Psoas muscle (tissue), 8 donors: ENCODE results near the gene RNF7. TPM values are rescaled to one million over a fixed set of nuclear protein-coding genes. Genes with fewer than 3 reads are reported as not detected.

Experiments
- ATAC-seq, 4 donors: fragments of 200-7000 bp; cut with Tn5 transposase; one replicate each; pipeline ENCODE4 v1.9.1; 2020; ENCODE audit warnings: moderate library complexity in 3 of 4, mild to moderate bottlenecking in 2 of 4
- DNase-seq, 2 donors: peaks; one replicate each; pipeline ENCODE4 v3.0.0-alpha.2; 2020
- H3K27ac ChIP-seq: fragments of 200-600 bp; one replicate; pipeline ENCODE4 v1.8.0; 2022
- H3K27me3 ChIP-seq, 3 donors: fragments of 200-600 bp in 1 of 3; one replicate each; pipeline versions ENCODE4 v1.6.1 to v1.8.0; 2013 to 2022; ENCODE audit warnings: low read length in 2 of 3, mild to moderate bottlenecking in 2 of 3, moderate library complexity in 1 of 3; ENCODE audit not compliant: insufficient read depth in 3 of 3
- H3K36me3 ChIP-seq, 2 donors: fragments of 200-600 bp in 1 of 2; one replicate each; pipeline versions ENCODE4 v1.6.1 to v1.8.0; 2013 to 2022; ENCODE audit warnings: low read depth in 1 of 2, mild to moderate bottlenecking in 1 of 2, moderate library complexity in 1 of 2; ENCODE audit not compliant: insufficient read depth in 1 of 2
- H3K4me1 ChIP-seq: fragments of 200-600 bp; one replicate; pipeline ENCODE4 v1.8.0; 2022
- H3K4me3 ChIP-seq: fragments of 200-600 bp; one replicate; pipeline ENCODE4 v1.8.0; 2022; ENCODE audit warnings: mild to moderate bottlenecking
- H3K9me3 ChIP-seq: fragments of 200-600 bp; one replicate; pipeline ENCODE4 v1.8.0; 2022
- WGBS, 3 donors: extraction: QIAGEN DNeasy Blood & Tissue Kit; methylation state at CpG; one replicate each; pipeline versions ENCODE4 v1.1.6 to v1.1.7; 2013; 5-methylcytosine and 5-hydroxymethylcytosine counted together
- intact Hi-C, 2 donors: fragments of 100-400 bp; cut with DNase I; formaldehyde crosslinking; loops; one replicate each; pipeline versions ENCODE4 v1.11.0 to v1.14.2; 2022
- polyA plus RNA-seq, 3 donors: library from polyadenylated mRNA; stranded (reverse); fragments of 200-250 nt; gene quantifications; one replicate each; pipeline ENCODE4 v1.2.3, GENCODE V29; 2013
- total RNA-seq, 4 donors: library from RNA; stranded (reverse); fragmentation: NEBNext Ultra II Directional in 2 of 4; extraction: Animal tissue kit (Norgen Biotek cat#: 25700) in 2 of 4; gene quantifications; one replicate each; pipeline versions ENCODE4 v1.2.1 to v1.2.4, GENCODE V29; 2021 to 2023
- TF ChIP-seq, protein P1 (sequence below): fragments of 200-600 bp; IDR thresholded peaks from one replicate; pipeline ENCODE4 v1.8.0; 2022; ENCODE audit warnings: antibody characterized with exemption
- donor health status: healthy with polysubstance abuse.
- donor health status: DM: no; HTN: no; CAD: no; lungs with moderate emphysema.
- donor health status: Bipolar disorder and iron deficiency.
- donor health status: healthy.
- donor health status: DM: yes; HTN: yes; CAD: no.
- donor health status: DM: no; HTN: no; CAD: no.
- donor health status: DM: no; HTN: no; CAD: no.
- donor health status: DM: yes; HTN: yes; CAD: no.

RNF7 gene
- total and polyA plus RNA-seq, 7 donors = 87.1 to 191 (median 113) TPM

DNA sequence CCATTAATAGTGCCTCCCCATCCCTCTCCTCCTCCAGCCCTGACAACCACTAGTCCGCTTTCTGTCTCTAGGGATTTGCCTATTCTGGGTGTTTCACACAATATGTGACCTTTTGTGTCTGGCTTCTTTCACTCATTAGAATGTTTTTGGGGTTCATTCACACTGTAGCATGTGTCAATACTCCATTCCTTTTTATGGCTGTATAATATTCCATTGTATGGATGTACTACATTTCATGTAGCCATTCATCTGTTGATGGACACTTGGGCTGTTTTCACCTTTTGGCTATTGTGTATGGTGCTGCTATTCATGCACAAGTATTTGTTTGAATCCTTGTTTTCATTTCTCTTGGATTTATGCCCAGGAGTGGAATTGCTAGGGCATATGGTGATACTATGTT lies 41.6 kb downstream of the RNF7 start:
- intact Hi-C loops = no loop called here
- DNase-seq (no peak), ATAC-seq (no peak)
- no peak overlapping the region for H3K27ac ChIP-seq
- H3K9me3 ChIP-seq = no peaks in the 10 kb centered on the region
- WGBS, 3 donors = 89 to 100% (median 94%) methylated on average over 1 of the region's 1 CpG
- H3K36me3 ChIP-seq = no peaks in the 10 kb centered on the region
- H3K4me1 ChIP-seq = no peaks in the 10 kb centered on the region
- no peaks in the 10 kb centered on the region for H3K27me3 ChIP-seq
- TF ChIP-seq, protein P1, sequence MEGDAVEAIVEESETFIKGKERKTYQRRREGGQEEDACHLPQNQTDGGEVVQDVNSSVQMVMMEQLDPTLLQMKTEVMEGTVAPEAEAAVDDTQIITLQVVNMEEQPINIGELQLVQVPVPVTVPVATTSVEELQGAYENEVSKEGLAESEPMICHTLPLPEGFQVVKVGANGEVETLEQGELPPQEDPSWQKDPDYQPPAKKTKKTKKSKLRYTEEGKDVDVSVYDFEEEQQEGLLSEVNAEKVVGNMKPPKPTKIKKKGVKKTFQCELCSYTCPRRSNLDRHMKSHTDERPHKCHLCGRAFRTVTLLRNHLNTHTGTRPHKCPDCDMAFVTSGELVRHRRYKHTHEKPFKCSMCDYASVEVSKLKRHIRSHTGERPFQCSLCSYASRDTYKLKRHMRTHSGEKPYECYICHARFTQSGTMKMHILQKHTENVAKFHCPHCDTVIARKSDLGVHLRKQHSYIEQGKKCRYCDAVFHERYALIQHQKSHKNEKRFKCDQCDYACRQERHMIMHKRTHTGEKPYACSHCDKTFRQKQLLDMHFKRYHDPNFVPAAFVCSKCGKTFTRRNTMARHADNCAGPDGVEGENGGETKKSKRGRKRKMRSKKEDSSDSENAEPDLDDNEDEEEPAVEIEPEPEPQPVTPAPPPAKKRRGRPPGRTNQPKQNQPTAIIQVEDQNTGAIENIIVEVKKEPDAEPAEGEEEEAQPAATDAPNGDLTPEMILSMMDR = no peak
- H3K4me3 ChIP-seq = no peak overlapping the region

DNA sequence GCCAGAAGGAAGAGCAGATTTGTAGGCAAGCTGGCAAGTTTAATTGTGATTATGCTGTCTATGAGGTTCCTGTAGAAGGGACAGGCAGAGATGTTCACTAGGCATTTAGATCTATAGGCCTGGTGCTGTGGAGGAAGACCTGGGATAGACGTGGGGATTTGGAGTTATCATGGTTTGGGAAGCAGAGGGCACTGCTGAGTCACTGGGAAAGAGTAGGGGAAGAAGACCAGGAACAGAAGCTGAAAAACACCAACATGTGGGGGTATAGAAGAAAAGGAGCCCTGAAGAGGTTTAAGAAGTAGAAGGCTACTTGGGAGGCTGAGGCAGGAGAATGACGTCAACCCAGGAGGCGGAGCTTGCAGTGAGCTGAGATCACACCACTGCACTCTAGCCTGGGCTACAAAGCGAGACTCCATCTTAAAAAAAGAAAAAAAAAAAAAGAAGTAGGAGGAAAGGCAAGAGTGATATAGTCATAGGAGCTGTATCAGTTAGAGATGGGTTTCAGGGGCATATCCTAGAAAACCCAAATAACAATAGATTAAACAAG lies 44.4 kb downstream of the RNF7 start:
- TF ChIP-seq, protein P1 = peak; percentile 6
- WGBS, 3 donors = 47 to 62% (median 56%) methylated on average over 4 of the region's 4 CpGs
- no peaks in the 10 kb centered on the region for H3K27me3 ChIP-seq
- H3K4me1 ChIP-seq = no peaks in the 10 kb centered on the region
- H3K9me3 ChIP-seq = no peaks in the 10 kb centered on the region
- no peak overlapping the region for H3K27ac ChIP-seq
- DNase-seq (no peak), ATAC-seq (no peak)
- H3K4me3 ChIP-seq = no peak overlapping the region
- no peaks in the 10 kb centered on the region for H3K36me3 ChIP-seq
- intact Hi-C loops = no loop called here

DNA sequence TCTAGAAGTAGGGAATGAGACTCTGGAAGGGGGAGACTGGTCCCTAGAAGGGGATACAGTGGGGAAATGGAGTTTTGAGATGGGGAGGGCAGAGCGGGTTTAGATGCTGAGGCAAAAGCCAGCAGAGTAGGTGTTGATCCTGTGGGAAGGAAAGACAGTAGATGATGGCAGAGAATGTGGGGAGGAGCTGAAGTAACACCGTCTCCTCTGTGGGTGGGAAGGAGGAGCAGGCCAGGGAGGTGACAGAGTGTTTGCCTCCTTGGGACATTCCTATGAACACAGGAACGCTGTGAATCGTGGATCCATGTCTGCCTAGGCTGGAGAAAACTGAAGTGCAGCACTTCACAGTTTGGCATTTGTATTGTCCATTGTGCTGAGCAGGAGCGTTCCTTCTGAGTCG lies 45.5 kb downstream of the RNF7 start:
- TF ChIP-seq, protein P1 = no peak
- Histone ChIP-seq H3K36me3 (no peaks in the 10 kb centered on the region), H3K9me3 (no peaks in the 10 kb centered on the region), H3K27me3 (no peaks in the 10 kb centered on the region), H3K4me3 (no peak overlapping the region), H3K4me1 (no peaks in the 10 kb centered on the region), H3K27ac (no peak overlapping the region)
- no peak for DNase-seq
- intact Hi-C loops = no loop called here
- no peak for ATAC-seq
- 84 to 94% (median 85%) methylated on average over 6 of the region's 6 CpGs for WGBS, 3 donors

DNA sequence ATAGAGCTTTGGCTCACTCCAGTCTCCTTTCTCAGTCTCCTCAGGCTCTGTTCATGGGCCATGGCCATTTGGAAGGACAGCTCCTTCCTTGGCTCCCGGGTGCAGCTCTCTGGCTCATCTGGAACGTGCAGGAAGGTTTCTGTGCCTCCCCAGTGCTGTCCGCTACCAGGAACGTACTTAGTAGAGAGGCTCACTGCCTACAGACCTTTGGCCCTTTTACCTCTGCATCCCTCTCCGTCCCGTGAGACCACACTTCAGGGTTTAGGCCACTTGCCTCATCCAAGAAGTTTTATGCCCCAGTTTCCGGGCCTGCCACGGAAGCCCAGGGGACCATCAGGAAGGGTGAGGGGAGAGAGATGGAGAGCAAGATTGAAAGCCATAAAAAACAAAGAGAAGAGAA lies 46.0 kb downstream of the RNF7 start:
- DNase-seq = no peak
- ATAC-seq = no peak
- Histone ChIP-seq H3K27ac (no peak overlapping the region), H3K36me3 (no peaks in the 10 kb centered on the region), H3K4me3 (no peak overlapping the region), H3K9me3 (no peaks in the 10 kb centered on the region), H3K27me3 (no peaks in the 10 kb centered on the region), H3K4me1 (no peaks in the 10 kb centered on the region)
- 80 to 85% (median 84%) methylated on average over 8 of the region's 8 CpGs for WGBS, 3 donors
- intact Hi-C loops = no loop called here
- TF ChIP-seq, protein P1 = no peak

DNA sequence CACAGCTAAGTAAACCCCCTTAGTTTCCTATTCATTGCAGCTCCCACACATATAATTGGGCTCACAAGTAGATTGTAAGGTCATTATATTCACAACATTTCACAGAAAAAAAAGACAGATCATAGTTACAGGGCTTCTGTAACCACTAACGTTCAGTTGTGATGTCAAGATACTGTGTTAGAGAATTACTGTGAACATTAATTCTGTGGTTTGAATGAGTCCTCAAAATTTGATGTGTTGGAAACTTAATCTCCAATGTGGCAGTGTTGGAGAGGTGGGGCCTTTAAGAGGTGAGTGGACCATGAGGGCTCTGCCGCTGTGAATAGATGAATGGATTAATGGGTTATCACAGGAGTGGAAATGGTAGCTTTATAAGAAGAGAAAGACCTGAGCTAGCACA lies 46.4 kb downstream of the RNF7 start:
- Histone ChIP-seq H3K9me3 (no peaks in the 10 kb centered on the region), H3K4me1 (no peaks in the 10 kb centered on the region), H3K27ac (no peak overlapping the region), H3K36me3 (no peaks in the 10 kb centered on the region), H3K4me3 (no peak overlapping the region), H3K27me3 (no peaks in the 10 kb centered on the region)
- intact Hi-C loops = no loop called here
- WGBS, 3 donors = 68 to 73% (median 69%) methylated on average over 2 of the region's 2 CpGs
- TF ChIP-seq, protein P1 = no peak
- DNase-seq (no peak), ATAC-seq (no peak)
